Astrocyte of the cerebellum (primary cell): Measurements from ENCODE around the gene SCRN2.

ENCODE experiments used
- DNase-seq: peaks from one replicate; pipeline ENCODE4 v3.0.0-alpha.2; 2011; ENCODE audit warnings: low read depth
- H3K4me3 ChIP-seq: 2 replicates; pipeline ENCODE4 v1.5.1; 2011; ENCODE audit warnings: mild to moderate bottlenecking, low read depth, low read length, moderate library complexity
- CTCF ChIP-seq: IDR thresholded peaks from 2 replicates; pipeline ENCODE4 v1.5.1; 2012; ENCODE audit warnings: low read length, low read depth, moderate library complexity, mild to moderate bottlenecking; ENCODE audit errors: missing control alignments
- in situ Hi-C: cut with HindIII; loops from 2 replicates; pipeline ENCODE4 v1.10.0; 2017; ENCODE audit warnings: low sequenced_read_pairs

Gene SCRN2

GRCh38 chr17:47841488-47842291, 617 bp upstream of the SCRN2 start:
- DNase-seq, result no peak
- in situ Hi-C loops, result no loop called here
- H3K4me3 ChIP-seq, result peak overlapping the region; percentile 70
- TF ChIP-seq CTCF, result no peak

GRCh38 chr17:47840001-47840741, 902 bp downstream of the SCRN2 start:
- in situ Hi-C loops, result no loop called here
- DNase-seq, result no peak
- H3K4me3 ChIP-seq, result peak overlapping the region; percentile 70
- no peak for TF ChIP-seq CTCF

- no peak overlapping the region for H3K4me3 ChIP-seq
- no peak for DNase-seq
- in situ Hi-C loops, result no loop called here
Measured at GRCh38 chr17:47839071-47839470, 2.0 kb downstream of the SCRN2 start.

GRCh38 chr17:47838636-47839035, 2.4 kb downstream of the SCRN2 start:
- no peak overlapping the region for H3K4me3 ChIP-seq
- in situ Hi-C loops, result no loop called here
- no peak for DNase-seq
- no peak for TF ChIP-seq CTCF

More at GRCh38 chr17:47839071-47839470, 2.0 kb downstream of the SCRN2 start:
- TF ChIP-seq CTCF, result no peak

GRCh38 chr17:47837401-47838039, 3.6 kb downstream of the SCRN2 start:
- TF ChIP-seq CTCF, result no peak
- H3K4me3 ChIP-seq, result no peak overlapping the region
- no peak for DNase-seq
- in situ Hi-C loops, result no loop called here

- in situ Hi-C loops, result no loop called here
- no peak for DNase-seq
- no peak overlapping the region for H3K4me3 ChIP-seq
- no peak for TF ChIP-seq CTCF
Measured at GRCh38 chr17:47836601-47837000, 4.5 kb downstream of the SCRN2 start.
